Smooth muscle cell (in vitro differentiated cells): ENCODE results near the gene CAMTA1. TPM values are rescaled to one million over a fixed set of nuclear protein-coding genes. Genes with fewer than 3 reads are reported as not detected.

Experiments used
- DNase-seq: peaks from one replicate; lab custom pipeline; 2025; ENCODE audit not compliant: unreplicated experiment; lab: John Stamatoyannopoulos, UW
- H2AFZ ChIP-seq: fragments of 200-600 bp; sonication (generic); 2 replicates; pipeline ENCODE4 v1.6.0; 2016; ENCODE audit warnings: antibody characterized with exemption, low read depth, mild to moderate bottlenecking
- H3F3A ChIP-seq: fragments of 200-600 bp; sonication (generic); 2 replicates; pipeline ENCODE4 v1.6.0; 2017; ENCODE audit warnings: antibody characterized with exemption, low read depth
- H3K27ac ChIP-seq: fragments of 200-600 bp; sonication (generic); 2 replicates; pipeline ENCODE4 v1.5.1; 2016; ENCODE audit warnings: low read depth, mild to moderate bottlenecking
- H3K27me3 ChIP-seq: fragments of 200-600 bp; sonication (generic); 2 replicates; pipeline ENCODE4 v1.6.1; 2016; ENCODE audit warnings: low read depth, mild to moderate bottlenecking
- H3K36me3 ChIP-seq: fragments of 200-600 bp; sonication (generic); 2 replicates; pipeline ENCODE4 v1.5.1; 2016; ENCODE audit warnings: low read depth
- H3K4me1 ChIP-seq: fragments of 200-600 bp; sonication (generic); 2 replicates; pipeline ENCODE4 v1.5.1; 2016; ENCODE audit warnings: low read depth
- H3K4me2 ChIP-seq: fragments of 200-600 bp; sonication (generic); 2 replicates; pipeline ENCODE4 v1.6.0; 2016; ENCODE audit warnings: mild to moderate bottlenecking
- H3K4me3 ChIP-seq: fragments of 200-600 bp; sonication (generic); 2 replicates; pipeline ENCODE4 v1.5.1; 2016; ENCODE audit warnings: mild to moderate bottlenecking
- H3K79me2 ChIP-seq: fragments of 200-600 bp; sonication (generic); 2 replicates; pipeline ENCODE4 v1.6.0; 2016; ENCODE audit warnings: low read depth, mild to moderate bottlenecking
- H3K9ac ChIP-seq: fragments of 200-600 bp; sonication (generic); 2 replicates; pipeline ENCODE4 v1.6.0; 2016; ENCODE audit warnings: low read depth
- H3K9me3 ChIP-seq: fragments of 200-600 bp; sonication (generic); replicated peaks from 2 replicates; pipeline ENCODE4 v1.5.1; 2016; ENCODE audit warnings: low read depth
- H4K20me1 ChIP-seq: fragments of 200-600 bp; sonication (generic); 2 replicates; pipeline ENCODE4 v1.6.0; 2016; ENCODE audit warnings: low read depth
- CTCF ChIP-seq: fragments of 200-600 bp; sonication (generic); IDR thresholded peaks from 2 replicates; pipeline ENCODE4 v1.5.1; 2017; ENCODE audit warnings: borderline replicate concordance, mild to moderate bottlenecking, antibody characterized with exemption; ENCODE audit not compliant: insufficient read depth, poor library complexity, severe bottlenecking
- WGBS: methylation state at CpG from one replicate; pipeline ENCODE4 v1.1.7; 2016; ENCODE audit warnings: low lambda C conversion rate; 5-methylcytosine and 5-hydroxymethylcytosine counted together
- polyA plus RNA-seq: library from polyadenylated mRNA; unstranded; fragments of >200 nt; fragmentation: Nextera tagmentation; extraction: Ambion mirVana; gene quantifications from 2 replicates; pipeline ENCODE4 v1.2.1, GENCODE V29; 2016
- total RNA-seq: library from RNA; depleted of rRNA; stranded (reverse); fragments of >200 nt; gene quantifications from 2 replicates; pipeline ENCODE4 v1.2.3, GENCODE V29; 2014

The CAMTA1 gene
- total and polyA plus RNA-seq, 2 experiments from 2014 or later: 139 to 145 TPM

- no peak overlapping the region for H2AFZ ChIP-seq
- no peak for TF ChIP-seq CTCF
- no peak overlapping the region for H3K4me3 ChIP-seq
- H3K4me2 ChIP-seq: no peak overlapping the region
- no peaks in the 10 kb centered on the region for H3K27me3 ChIP-seq
- no peaks in the 10 kb centered on the region for H3K36me3 ChIP-seq
- no peak for DNase-seq
- 88% methylated on average over 4 of the region's 4 CpGs for WGBS
- H3F3A ChIP-seq: no peaks in the 10 kb centered on the region
- H3K9ac ChIP-seq: no peak overlapping the region
- H3K9me3 ChIP-seq: no peaks in the 10 kb centered on the region
- no peaks in the 10 kb centered on the region for H3K79me2 ChIP-seq
- no peak overlapping the region for H3K27ac ChIP-seq
- no peaks in the 10 kb centered on the region for H3K4me1 ChIP-seq
- no peaks in the 10 kb centered on the region for H4K20me1 ChIP-seq
These were observed 931.3 kb downstream of the CAMTA1 start for GRCh38 chr1:7716506-7716905.

- H3K27me3 ChIP-seq: no peaks in the 10 kb centered on the region
- TF ChIP-seq CTCF: no peak
- WGBS: 87% methylated on average over 22 of the region's 22 CpGs
- no peak overlapping the region for H3K4me3 ChIP-seq
- H3F3A ChIP-seq: no peaks in the 10 kb centered on the region
- no peaks in the 10 kb centered on the region for H3K36me3 ChIP-seq
- H3K4me2 ChIP-seq: no peak overlapping the region
- H4K20me1 ChIP-seq: no peaks in the 10 kb centered on the region
- H2AFZ ChIP-seq: no peak overlapping the region
- H3K4me1 ChIP-seq: no peaks in the 10 kb centered on the region
- no peak overlapping the region for H3K27ac ChIP-seq
- H3K79me2 ChIP-seq: no peaks in the 10 kb centered on the region
- no peak overlapping the region for H3K9ac ChIP-seq
- no peak for DNase-seq
- no peaks in the 10 kb centered on the region for H3K9me3 ChIP-seq
These were observed 932.6 kb downstream of the CAMTA1 start for GRCh38 chr1:7717748-7718368.

- no peak for DNase-seq
- H3K4me2 ChIP-seq: no peak overlapping the region
- no peaks in the 10 kb centered on the region for H3K79me2 ChIP-seq
- H2AFZ ChIP-seq: no peak overlapping the region
- H3K9me3 ChIP-seq: no peaks in the 10 kb centered on the region
- H3K27ac ChIP-seq: no peak overlapping the region
- H3K4me3 ChIP-seq: no peak overlapping the region
- no peaks in the 10 kb centered on the region for H3K36me3 ChIP-seq
- H4K20me1 ChIP-seq: no peaks in the 10 kb centered on the region
- 89% methylated on average over 8 of the region's 8 CpGs for WGBS
- H3K9ac ChIP-seq: no peak overlapping the region
- TF ChIP-seq CTCF: no peak
- no peaks in the 10 kb centered on the region for H3K27me3 ChIP-seq
- no peaks in the 10 kb centered on the region for H3F3A ChIP-seq
- no peaks in the 10 kb centered on the region for H3K4me1 ChIP-seq
These were observed 934.3 kb downstream of the CAMTA1 start for GRCh38 chr1:7719468-7720094.
